ENCODE results near the gene CCDC57. TPM values are rescaled to one million over a fixed set of nuclear protein-coding genes. Genes with fewer than 3 reads are reported as not detected.

The CCDC57 gene
- total and polyA plus RNA-seq, 2 of the 4 experiments (the other 2 are of a cell fraction), result 7.3 to 31.3 TPM

DNA sequence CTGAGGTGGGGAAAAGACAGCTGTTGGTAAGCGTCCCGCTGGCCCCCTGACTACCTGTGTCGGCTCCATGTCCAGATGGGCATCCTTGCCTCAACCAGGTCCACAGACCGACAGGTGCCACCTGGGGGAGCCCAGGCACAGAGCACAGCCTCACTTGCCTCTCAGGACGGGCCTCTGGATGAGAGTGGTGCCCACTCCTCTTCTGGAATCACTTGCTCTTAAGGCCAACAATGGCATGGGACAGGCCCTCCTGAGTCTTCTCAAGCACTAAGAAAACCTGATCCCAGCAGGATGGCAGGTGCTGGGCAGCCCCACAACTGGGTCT, 33.4 kb upstream of the CCDC57 start:
- peaks cover 82% of the 10 kb centered on the region for H3K36me3 ChIP-seq (ENCODE audit: control insufficient read depth, insufficient read depth, low read length)
- intact Hi-C loops (cut with micrococcal nuclease), result no loop called here
- H2AK9ac ChIP-seq (replicated peaks; ENCODE audit: low read depth, low read length, poor library complexity), result peak overlapping the region; percentile 31
- no TSS peak for BruUV-seq (replicated peaks)
- no peak overlapping the region for H2BK120ac ChIP-seq (ENCODE audit: low read depth, low read length)
- H4K91ac ChIP-seq (ENCODE audit: insufficient read depth, low read depth, low read length), result no peak overlapping the region
- H3K4me2 ChIP-seq (ENCODE audit: low read depth, low read length), result no peak overlapping the region
- H4K8ac ChIP-seq (ENCODE audit: low read depth in 2 of 2, low read length in 2 of 2), result no peak overlapping the region
- H3K79me1 ChIP-seq (ENCODE audit: low read depth in 1 of 2, low read length in 2 of 2), result peaks cover under 1 to 93% of the 10 kb centered on the region in 2 experiments; a peak in 3 of 4 replicates
- TF ChIP-seq SMC3 (IDR thresholded peaks at IDR 0.05; ENCODE audit: low read depth, low read length), result no peak
- no peak for TF ChIP-seq MAZ (IDR thresholded peaks at IDR 0.05; ENCODE audit: borderline replicate concordance, low read depth, low read length)
- no peak for TF ChIP-seq FOS (IDR thresholded peaks at IDR 0.05; ENCODE audit: low read depth, low read length)
- no peak overlapping the region for H3K4ac ChIP-seq (ENCODE audit: low read depth, low read length)
- peaks cover 5% of the 10 kb centered on the region; the same call in 1 of the 2 replicates for H3K9me1 ChIP-seq (ENCODE audit: insufficient read depth, low read length)
- no peak overlapping the region for H2BK15ac ChIP-seq (ENCODE audit: low read depth, low read length)
- DNase-seq, result no peak
- no peak overlapping the region for H2AFZ ChIP-seq (replicated peaks; ENCODE audit: low read length, poor library complexity)
- ATAC-seq (ENCODE audit: low read depth), result no peak
- no peak overlapping the region for H2BK5ac ChIP-seq (ENCODE audit: low read depth, low read length, poor library complexity, severe bottlenecking)
- H4K5ac ChIP-seq (ENCODE audit: low read depth, low read length), result no peak overlapping the region
- H3K27ac ChIP-seq (ENCODE audit: insufficient read depth, low read length), result no peak overlapping the region
- WGBS, 2 experiments (ENCODE audit: extremely low coverage in 2 of 2, insufficient read length in 1 of 2), result 90% methylated on average over 4 of the region's 5 CpGs; no CpG with 5 or more reads in 1 of the 2 experiments
- no peaks in the 10 kb centered on the region for H3K27me3 ChIP-seq (ENCODE audit: control insufficient read depth, insufficient read depth, low read length)
- no peak overlapping the region for H3K56ac ChIP-seq (ENCODE audit: extremely low read depth, insufficient read depth, low read length)
- no peak overlapping the region for H2AK5ac ChIP-seq (ENCODE audit: low read depth, low read length)
- ChIA-PET CTCF (no interaction called here), POLR2A (ENCODE audit: unreplicated experiment) (no interaction called here)
- H2BK20ac ChIP-seq (ENCODE audit: low read depth, low read length), result no peak overlapping the region
- H3K4me1 ChIP-seq (ENCODE audit: control insufficient read depth, insufficient read depth, low read length), result peaks cover 21% of the 10 kb centered on the region
- H3K23ac ChIP-seq (ENCODE audit: low read depth, low read length), result no peak overlapping the region
- H3K9ac ChIP-seq (ENCODE audit: low read depth, low read length), result no peak overlapping the region
- dilution Hi-C loops (cut with HindIII; ENCODE audit: low sequenced_read_pairs, unreplicated experiment), result no loop called here
- no peak overlapping the region for H3K14ac ChIP-seq (replicated peaks; ENCODE audit: low read depth, low read length)
- peaks cover 100% of the 10 kb centered on the region for H4K20me1 ChIP-seq (ENCODE audit: insufficient read depth, low read length)
- H3K9me3 ChIP-seq (ENCODE audit: control insufficient read depth, insufficient read depth, low read length), result no peaks in the 10 kb centered on the region
- H3K4me3 ChIP-seq (ENCODE audit: insufficient read depth, low read depth, low read length), result no peak overlapping the region
- H3K18ac ChIP-seq (ENCODE audit: low read depth, low read length), result no peak overlapping the region
- in situ Hi-C loops (cut with MboI; ENCODE audit: low sequenced_read_pairs), result no loop called here

Measured in IMR-90 (cell line).